Measurements from ENCODE around the gene RAB13.

The RAB13 gene

DNA sequence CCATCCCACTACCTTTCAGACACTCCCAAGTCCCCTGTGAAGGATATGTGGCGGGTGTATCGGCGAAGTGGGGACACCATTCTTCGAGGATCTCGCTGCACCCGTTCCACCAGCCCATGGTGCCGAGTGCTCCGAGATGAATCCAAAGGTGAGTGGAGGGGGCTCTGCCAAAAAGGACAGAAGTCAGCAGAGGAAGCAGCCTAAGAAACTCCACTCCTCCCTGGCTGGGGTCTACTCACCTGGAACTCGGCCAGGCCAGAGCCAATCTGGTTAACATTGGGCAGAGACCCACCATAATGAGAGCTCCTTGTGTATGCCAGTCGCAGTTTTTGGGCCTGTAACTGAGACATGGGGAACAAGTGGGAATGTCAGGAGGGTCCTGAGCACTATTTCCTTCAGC is 31.3 kb downstream of the RAB13 start:
- no peak for DNase-seq

DNA sequence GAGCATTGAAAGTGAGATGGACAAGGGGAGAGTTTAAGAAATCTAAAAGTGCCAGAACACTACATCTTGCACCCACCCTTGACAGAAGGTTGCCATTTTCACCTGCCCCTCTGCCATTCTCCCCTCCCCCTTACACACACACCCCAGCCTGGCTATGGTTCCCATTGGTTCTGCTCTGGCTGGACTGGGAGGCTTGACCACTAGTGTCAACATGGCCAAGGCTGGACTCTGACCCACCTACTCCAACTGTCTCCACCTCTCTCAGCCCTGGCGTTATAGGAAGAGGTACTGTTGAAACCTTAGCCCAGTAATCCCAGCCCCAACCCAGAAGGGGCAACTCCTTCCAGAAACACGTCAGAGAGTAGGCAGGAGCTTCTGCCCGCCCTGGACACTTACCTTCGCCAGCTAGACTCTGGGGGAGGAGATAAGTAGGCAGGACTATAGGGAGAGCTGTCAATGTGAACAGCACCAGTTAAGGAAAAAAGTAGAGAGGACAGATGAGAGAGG is 32.2 kb downstream of the RAB13 start:
- DNase-seq = no peak

DNA sequence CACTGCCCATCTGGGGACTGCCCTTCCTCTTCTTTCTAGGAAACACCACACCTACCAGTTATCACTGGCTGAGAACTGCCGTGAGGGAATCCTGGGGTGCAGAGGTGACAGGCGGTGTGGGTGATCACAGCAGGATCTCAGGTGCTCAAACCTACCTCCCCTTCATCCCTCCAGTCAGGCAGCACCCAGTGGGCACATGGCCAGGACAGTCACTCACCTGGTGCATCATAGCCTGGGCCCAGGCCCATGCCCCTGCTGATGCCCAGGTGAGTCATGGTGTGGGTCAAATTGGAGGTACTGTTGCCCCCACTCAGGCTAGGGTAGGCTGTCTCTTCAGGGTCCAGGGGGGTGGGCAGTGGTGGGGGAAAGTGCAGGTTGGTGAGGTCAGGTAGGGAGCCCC is 34.3 kb downstream of the RAB13 start:
- DNase-seq = no peak

DNA sequence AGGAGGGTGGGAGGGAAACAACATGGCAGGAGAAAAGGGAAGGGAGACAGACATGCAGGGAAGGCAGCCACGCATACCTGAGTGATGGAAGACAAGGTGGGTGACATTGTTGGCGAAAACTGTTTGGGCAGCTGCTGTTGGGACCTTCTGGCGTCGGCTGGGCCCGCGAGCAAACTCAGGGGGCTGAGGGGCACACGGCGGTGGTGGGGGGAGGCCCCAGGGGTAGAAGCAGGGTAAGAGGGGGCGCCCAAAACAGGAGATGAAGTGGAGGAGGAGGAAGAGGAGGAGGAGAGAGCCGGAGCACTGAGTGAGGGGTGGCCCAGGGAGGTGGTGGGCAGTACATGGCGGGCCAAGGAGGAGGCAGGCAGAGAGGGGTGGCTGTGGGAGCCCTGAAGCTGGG is 35.0 kb downstream of the RAB13 start:
- DNase-seq = no peak

DNA sequence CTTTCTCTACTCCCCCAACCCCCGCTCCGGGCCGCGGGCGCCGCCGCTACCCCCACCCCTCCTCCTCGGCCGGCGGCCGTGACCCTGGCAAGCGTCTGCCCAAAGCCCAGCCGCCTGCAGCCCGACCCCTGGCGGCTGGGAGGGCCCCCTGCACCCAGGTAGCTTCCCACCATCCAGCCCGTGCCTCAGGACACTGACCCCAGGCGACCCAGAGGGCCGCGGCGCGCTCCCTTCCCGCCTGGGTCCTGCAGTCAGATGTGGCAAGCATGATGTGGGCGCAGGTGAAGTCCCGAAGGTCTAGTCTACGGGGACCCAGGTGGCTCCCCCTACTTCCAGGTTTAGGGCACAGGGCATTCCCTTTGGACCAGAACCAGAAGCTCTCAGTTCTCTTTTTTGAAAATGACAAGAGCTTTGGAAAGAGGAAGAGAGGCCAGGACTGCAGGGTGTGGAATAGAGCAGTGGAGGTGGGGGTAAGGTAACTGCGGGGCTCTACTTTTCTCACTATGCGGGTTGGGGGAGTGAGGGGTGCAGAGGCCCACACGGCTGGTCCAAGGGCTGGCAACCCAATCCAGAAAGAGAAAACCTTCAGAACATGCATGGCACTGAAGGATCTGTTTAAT is 39.4 kb downstream of the RAB13 start, which contains the start of gene DENND4B:
TSS of gene DENND4B (minus strand) at position 97 of the 620 bp plus-strand sequence. CDS start 2,344 bp downstream, outside the sequence.
- peak; percentile 78 for DNase-seq

DNA sequence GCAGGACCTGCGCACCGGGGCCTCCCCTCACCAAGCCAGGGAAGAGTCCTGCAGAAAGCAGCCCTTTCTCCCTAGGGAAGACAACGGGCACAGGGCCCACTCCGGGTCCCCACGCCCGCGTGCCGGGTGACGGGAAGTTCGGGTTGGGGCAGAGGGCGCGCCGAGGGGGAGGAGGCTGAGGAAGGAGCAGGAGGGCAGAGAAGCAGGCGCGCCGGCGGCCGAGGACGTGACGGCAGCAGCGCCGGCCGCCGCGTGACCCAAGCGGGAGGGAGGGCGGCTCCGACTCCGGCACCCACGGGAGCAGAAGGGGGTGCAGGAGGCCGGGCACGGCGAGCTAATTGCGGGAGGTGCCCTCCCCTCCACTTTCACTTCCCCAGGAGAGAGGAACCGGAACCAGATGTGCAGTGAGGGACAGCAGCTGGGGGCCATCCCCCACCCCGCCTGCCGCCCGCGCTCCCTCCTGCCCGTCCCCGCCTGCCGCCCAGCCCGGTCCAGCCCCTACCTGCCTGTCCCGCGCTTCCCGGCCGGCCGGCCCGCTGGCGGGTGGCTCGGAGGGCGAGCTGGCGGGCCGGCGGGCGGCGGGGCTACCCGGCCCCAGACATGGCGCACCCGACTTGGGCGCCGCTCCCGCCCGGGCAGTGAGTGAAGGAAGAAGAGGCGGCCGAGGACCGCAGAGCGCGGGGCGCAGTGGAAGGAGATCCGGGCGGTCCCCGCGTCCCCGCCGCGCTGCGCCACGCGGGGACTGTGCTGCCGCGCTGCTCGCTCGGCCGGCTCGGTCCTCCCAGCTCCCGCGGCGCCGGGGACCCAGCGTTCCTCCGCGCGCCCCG is 40.1 kb downstream of the RAB13 start:
- peak; percentile 85 for DNase-seq

DNA sequence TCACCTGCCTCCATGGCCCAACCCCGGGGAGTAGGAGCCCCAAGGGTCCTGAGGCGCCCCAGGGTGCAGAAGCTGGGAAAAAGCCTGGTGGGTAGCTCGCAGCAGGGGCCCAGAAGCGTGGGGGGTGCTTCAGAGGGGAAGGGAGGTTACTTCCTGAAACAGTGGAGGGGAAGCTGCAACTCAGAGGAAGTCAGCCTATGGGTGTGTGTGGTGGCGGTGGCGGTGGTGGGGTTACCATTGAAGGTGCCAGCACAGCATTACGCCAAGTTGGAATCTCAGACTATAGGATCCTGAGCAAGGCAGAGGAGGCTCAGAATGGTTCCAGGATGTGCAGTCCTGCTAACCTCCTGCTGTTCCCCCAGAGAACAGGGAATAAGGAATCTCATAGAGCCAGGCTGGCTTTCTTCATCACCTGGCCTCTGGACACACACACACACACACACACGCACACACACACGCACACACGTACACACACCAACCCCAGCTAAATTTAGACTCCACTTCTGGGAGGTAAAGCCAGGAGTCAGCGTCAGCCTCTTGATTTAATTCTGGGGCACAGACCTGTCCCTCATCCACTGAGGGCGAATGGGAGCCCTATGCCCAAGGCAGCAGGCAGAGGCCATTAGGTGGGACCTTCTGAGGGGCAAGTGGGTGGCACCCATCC is 40.9 kb downstream of the RAB13 start:
- peak; percentile 88 for DNase-seq

DNA sequence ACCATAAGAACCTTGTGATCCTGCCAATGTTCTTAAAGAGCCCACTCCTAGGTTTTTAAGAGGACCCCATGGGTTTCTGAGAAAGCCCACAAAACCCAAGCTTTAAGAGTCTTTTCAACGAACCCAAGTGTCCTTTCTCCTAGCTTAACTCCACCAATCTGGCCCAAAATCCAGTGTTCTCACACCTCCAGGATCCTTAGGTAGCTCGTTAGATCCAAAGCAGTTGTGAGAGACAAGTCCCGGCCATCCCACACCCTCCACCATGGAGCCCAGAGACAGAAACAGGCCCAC is 41.4 kb downstream of the RAB13 start:
- no peak for DNase-seq

DNA sequence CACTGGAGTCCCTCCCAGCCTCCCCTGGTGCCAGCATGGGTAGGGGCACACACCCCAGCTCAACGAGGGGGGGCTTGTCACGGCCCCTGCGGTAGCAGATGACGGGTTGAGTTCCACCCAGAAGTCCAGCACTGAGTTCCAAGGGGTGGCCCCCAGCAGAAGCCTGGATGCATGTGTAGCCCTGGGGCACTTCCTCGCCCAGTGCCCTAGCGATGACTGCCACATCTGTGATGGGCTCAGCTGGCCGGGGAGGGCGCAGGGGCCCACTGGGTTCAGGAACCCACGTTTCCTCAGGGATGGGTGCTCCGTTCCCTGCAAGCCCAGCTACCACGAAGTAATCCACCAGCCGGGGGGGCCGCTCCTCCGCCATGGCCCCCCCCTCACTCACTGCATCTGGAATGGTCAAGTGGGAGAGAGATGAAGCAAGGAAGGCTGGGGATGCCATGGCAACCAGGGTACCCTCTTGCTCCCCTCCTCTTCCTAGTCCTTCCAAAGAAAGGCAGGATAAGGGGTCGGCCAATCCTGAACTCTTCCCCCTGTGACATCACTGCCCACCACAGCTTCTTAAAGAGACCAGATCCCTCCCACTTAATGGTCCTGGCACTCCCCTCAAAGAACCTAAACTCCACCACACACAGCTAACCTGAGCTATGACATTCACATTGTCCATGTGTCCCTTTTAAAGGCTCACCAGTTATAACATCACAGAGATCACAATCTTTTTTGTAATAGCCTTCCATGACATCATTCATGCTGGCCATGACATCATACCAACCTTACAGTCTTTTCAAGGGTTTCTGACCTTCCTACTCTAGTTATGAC is 41.9 kb downstream of the RAB13 start:
- DNase-seq = peak; percentile 57

DNA sequence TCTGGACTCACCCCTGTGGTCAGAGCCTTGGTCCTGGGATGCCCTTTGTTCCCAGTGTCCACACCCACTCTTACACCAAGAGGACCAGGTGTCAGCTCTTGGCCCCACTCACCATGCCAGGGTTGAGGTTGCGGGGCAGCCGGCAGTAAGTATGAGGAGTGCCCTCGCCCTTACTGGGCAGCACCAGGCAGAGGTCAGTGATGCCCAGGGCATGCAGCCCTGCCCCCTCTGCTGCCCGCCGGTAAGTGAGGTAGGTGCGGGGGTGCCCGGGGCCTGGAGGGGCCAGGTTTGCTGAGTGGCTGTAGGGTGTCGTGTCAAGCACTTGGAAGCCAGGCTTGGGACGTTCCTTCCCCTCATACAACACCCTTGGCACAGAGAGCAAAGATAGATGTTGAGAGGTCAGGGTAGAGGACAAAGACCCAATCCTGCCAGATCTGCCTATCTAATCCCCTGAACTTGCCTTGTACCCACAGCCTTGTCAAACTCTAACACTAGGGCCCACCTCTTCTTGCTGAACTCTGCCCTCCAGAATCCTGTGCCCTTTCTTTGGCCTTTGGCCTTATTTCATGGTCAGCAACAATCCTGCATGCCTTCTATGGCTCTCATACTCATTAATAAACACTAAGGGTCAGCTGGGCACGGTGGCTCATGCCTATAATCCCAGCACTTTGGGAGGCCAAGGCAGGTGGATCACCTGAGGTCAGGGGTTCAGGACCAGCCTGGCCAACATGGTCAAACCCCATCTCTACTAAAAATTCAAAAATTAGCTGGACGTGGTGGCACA is 43.2 kb downstream of the RAB13 start:
- DNase-seq = no peak

DNA sequence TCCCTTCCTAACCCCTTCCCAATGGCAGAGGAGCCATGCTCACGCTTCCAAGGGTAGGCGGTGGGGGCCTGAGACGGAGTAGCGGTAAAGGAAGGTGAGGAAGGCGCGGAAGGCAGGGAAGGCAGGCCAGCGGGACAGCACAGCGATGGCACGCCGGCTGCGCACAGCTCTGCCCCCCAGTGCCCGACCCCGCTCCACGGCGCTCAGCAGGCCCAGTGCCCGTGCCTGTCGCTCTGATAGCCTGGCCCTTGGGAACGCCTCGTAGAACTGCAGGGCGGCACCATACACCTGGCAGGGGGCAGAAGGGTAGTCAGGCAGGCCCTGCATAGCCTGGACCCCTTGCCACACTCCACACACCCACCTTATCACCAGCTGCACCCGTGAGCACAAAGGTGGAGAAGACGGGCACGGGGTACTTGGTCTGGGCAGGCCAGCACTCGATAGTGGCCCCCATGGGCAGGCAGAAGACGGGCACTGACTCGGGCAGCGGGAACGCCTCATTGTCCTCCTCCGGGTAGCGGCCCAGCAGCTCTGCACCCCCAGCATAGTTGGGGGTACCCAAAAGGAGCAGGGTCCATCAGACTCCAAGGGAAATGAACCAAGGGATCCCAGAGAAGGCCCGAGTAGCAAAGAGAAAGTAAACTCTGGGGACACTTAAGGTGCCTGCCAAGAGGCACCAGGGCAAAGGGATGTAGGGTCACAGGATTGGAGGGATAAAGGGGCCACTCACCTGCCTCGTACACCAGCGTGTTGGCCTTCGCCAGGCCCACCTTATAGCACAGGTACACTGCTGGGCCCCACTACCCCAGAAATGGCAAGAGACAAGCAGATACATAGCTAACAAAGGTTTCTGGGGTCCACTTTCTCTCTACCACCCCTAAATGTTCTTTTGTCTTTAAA is 44.1 kb downstream of the RAB13 start:
- DNase-seq = no peak

DNA sequence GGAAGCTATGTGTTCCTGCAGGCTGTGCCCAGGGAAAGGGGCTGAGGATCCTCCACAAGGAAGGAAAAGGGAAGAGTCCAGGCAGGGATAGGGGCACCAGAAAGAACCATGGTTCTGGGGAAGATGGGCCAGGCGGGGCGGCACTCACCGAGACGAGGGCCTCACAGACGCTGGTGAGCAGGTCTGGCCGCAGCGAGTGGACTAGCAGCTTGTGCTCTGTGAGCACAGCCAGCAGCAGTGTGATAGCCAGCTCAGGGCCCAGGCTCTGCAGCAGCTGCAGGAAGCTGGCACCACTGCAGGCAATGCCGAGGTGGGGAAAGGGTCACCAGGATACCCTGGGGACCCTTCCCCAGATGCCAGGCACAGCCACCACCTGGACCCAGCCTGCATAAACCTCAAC is 45.4 kb downstream of the RAB13 start:
- DNase-seq = no peak

DNA sequence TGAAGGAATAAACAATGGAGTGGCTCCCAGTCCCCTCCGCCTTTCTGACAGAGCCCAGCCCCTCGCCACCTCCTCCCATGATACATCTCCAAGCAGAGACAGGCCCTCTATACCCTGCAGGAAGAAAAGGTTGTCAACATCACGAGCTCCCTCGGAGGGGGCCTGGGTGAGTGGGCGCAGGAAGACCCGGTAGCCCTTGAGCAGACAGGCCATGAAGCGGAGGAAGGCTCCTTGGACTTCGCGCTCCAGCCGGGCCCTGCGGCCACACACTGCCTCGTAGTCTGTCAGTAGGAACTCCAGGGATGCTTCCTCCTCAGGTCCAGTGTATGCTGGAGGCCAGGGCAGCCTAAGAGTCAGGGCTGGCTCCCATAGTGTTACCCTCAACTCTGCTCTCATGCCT is 46.7 kb downstream of the RAB13 start:
- DNase-seq = no peak

DNA sequence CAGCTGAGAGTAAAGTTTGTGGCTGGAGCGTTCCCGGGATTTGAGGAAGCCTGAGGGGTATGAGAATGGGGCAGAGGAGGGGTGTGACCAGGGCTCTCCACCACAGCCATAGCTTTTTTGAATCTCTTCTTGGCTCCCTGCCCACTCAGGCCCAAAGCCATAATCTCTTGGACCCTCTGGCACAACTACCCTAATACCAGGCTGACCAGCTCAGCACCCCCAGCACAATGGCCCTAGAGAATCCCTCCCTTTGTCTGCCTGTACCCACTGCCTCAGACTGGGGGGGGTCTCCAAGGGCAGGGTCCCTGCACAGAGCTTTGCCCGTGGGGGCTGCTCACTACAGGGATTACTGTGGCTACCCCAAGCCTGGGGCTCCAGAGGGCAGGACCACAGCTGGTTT is 47.1 kb downstream of the RAB13 start:
- DNase-seq = no peak

DNA sequence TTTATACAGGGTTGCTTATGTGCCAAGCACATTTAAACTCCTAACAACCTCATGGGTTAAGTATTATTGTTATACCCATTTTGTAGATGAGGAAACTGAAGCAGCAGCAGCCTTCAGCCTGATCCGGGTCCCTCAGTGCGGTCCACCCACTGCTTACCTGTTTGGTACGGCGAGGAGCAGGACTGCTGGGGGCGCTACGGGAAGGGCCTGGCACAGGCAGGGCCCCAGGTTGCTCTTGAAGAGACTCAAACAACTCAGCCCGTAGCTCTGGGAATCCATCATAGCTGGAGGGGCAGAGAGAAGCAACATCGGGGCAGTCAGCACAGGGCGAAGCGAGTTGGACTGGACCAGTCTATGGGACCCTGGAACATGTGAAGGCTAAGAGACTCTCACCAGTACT is 48.8 kb downstream of the RAB13 start:
- no peak for DNase-seq

DNA sequence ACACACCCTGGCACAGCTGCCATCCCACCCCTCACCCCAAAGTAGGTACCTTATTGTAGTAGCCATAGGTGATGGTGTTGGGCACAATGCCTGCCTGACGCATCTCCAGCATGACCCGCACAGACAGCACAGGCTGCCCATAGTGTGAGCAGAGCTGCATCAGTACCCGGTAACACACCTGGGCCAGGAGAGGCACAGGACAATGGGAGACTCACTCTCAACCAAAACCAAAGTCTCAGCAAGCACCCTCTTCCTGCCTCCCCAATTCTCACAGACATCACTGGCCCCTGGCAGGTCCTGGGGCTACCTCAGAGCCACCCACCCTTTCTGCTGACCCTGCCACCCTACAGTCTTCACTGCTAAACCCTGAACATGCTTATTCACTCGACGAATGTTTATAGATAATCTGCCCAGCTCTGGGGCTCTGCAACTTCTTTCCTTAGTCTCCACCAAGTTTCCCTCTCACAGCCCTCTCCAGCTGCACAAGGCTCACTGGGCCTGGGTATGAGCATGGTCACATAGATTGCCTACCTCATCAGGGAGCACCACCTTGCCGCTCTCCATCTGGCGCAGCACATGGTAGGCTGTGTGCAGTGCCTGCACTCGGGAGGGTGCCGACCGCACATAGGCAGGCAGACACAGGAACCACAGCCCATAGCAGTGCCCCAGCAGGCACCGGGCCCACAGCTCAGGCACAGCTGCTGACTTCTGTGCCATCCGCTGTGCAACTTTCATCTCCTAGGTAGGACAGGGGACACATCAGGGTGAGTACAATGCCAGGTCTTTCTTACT is 49.9 kb downstream of the RAB13 start:
- no peak for DNase-seq

DNA sequence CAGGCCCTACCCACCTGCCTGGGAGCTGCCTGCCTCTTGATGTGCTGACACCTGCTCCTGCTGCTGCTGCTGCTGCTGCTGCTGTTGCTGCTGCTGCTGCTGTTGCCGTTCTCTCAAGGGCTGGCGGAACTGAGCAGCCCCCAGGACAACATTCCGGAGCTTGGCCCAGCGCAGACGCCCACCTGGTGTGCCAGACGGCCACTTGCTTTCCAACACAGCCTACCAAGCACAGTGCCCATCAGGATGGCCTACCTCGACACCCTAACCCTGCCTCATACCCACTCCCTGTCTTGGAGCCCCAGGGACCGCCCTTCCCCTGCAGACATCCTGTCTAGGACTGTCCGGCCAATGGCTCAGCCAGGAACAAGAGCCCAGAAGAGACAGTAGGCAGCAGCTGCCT is 51.4 kb downstream of the RAB13 start:
- no peak for DNase-seq

DNA sequence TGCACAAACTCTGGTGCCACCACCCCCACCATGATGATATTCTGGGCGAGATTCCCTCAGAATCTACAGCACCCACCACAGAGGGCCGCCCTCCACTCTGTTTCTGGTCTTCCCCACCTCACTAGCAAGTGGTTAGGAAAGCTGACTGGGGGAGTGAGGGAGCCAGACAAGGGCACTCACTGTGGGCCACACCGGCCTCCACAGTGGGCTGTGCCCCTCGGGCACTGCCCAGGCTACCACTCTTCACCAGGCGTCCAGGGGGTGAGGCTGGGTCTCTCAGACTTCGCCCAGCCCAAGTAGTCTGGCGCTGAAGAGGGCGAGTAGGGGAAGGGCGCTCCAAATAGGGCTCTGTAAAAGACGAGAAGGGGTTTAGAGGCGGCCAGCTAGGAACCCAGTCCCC is 52.2 kb downstream of the RAB13 start:
- no peak for DNase-seq

DNA sequence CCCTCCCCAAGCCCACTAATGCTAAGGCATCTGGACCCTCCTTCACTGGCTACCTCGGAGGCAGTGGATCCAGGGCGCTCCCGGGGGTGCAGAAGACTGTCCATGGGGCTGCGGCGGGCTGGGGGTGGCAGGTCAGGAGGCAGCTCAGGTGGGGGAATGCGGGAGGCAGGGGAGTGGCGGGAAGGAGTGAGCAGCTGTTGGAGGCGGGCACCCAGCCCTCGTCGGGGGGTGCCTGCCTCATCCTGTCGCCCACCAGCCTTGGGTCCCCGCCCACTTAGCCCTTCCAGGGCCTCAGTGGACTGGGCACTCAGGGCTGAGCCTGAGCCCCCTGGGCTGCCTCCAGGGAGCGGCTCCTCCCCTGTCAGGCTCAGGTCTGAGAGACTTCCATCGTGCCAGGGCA is 52.7 kb downstream of the RAB13 start:
- no peak for DNase-seq
